ENCODE data around the gene ADAP2.
"Not testable (repeated sequence)": the region's sequence is repeated elsewhere in the genome, so short reads cannot be mapped to it uniquely, and the experiment has no call there.

Gene ADAP2

GRCh38 chr17:30920683-30921543 lies 832 bp upstream of the ADAP2 start:
- peaks cover 39% of the 10 kb centered on the region for H3K27me3 ChIP-seq (ENCODE audit: insufficient read depth, low read length)
- no peaks in the 10 kb centered on the region for H3K9me3 ChIP-seq (ENCODE audit: low read length)
- H3K4me3 ChIP-seq (ENCODE audit: low read length): no peak overlapping the region
- H3K4me1 ChIP-seq (ENCODE audit: insufficient read depth, low read length): peaks cover 13% of the 10 kb centered on the region
- H3K36me3 ChIP-seq (ENCODE audit: insufficient read depth, low read length): no peaks in the 10 kb centered on the region
- no peak overlapping the region for H2AFZ ChIP-seq (ENCODE audit: low read depth, low read length)

GRCh38 chr17:30922235-30923030 lies 688 bp downstream of the ADAP2 start:
- Histone ChIP-seq H3K36me3 (ENCODE audit: insufficient read depth, low read length) (no peaks in the 10 kb centered on the region), H3K4me3 (ENCODE audit: low read length) (peak overlapping the region; percentile 22), H2AFZ (ENCODE audit: low read depth, low read length) (peak overlapping the region; percentile 48), H3K4me1 (ENCODE audit: insufficient read depth, low read length) (peaks cover 13% of the 10 kb centered on the region), H3K27me3 (ENCODE audit: insufficient read depth, low read length) (peaks cover 39% of the 10 kb centered on the region), H3K9me3 (ENCODE audit: low read length) (no peaks in the 10 kb centered on the region)

GRCh38 chr17:30924341-30924740 lies 2.6 kb downstream of the ADAP2 start:
- Histone ChIP-seq H3K9me3 (ENCODE audit: low read length) (no peaks in the 10 kb centered on the region), H3K4me3 (ENCODE audit: low read length) (no peak overlapping the region), H3K36me3 (ENCODE audit: insufficient read depth, low read length) (no peaks in the 10 kb centered on the region), H3K4me1 (ENCODE audit: insufficient read depth, low read length) (peaks cover 13% of the 10 kb centered on the region), H2AFZ (ENCODE audit: low read depth, low read length) (no peak overlapping the region), H3K27me3 (ENCODE audit: insufficient read depth, low read length) (peaks cover 39% of the 10 kb centered on the region)

GRCh38 chr17:30926516-30926915 lies 4.8 kb downstream of the ADAP2 start:
- H3K36me3 ChIP-seq (ENCODE audit: insufficient read depth, low read length): no peaks in the 10 kb centered on the region
- H3K27me3 ChIP-seq (ENCODE audit: insufficient read depth, low read length): peaks cover 28% of the 10 kb centered on the region

GRCh38 chr17:30927756-30928155 lies 6.0 kb downstream of the ADAP2 start:
- Histone ChIP-seq H3K36me3 (ENCODE audit: insufficient read depth, low read length) (no peaks in the 10 kb centered on the region), H3K27me3 (ENCODE audit: insufficient read depth, low read length) (peaks cover 16% of the 10 kb centered on the region)

More at GRCh38 chr17:30926516-30926915, 4.8 kb downstream of the ADAP2 start:
- Histone ChIP-seq H3K4me3 (ENCODE audit: low read length) (no peak overlapping the region), H3K9me3 (ENCODE audit: low read length) (no peaks in the 10 kb centered on the region), H2AFZ (ENCODE audit: low read depth, low read length) (no peak overlapping the region), H3K4me1 (ENCODE audit: insufficient read depth, low read length) (peaks cover 5% of the 10 kb centered on the region)

GRCh38 chr17:30928584-30928983 lies 6.8 kb downstream of the ADAP2 start:
- Histone ChIP-seq H3K4me1 (ENCODE audit: insufficient read depth, low read length) (no peaks in the 10 kb centered on the region), H3K9me3 (ENCODE audit: low read length) (no peaks in the 10 kb centered on the region), H3K36me3 (ENCODE audit: insufficient read depth, low read length) (no peaks in the 10 kb centered on the region), H3K4me3 (ENCODE audit: low read length) (no peak overlapping the region), H2AFZ (ENCODE audit: low read depth, low read length) (no peak overlapping the region), H3K27me3 (ENCODE audit: insufficient read depth, low read length) (peaks cover 9% of the 10 kb centered on the region)

More at GRCh38 chr17:30927756-30928155, 6.0 kb downstream of the ADAP2 start:
- H2AFZ ChIP-seq (ENCODE audit: low read depth, low read length): no peak overlapping the region
- no peaks in the 10 kb centered on the region for H3K4me1 ChIP-seq (ENCODE audit: insufficient read depth, low read length)
- no peaks in the 10 kb centered on the region for H3K9me3 ChIP-seq (ENCODE audit: low read length)
- H3K4me3 ChIP-seq (ENCODE audit: low read length): no peak overlapping the region

GRCh38 chr17:30929081-30929633 lies 7.4 kb downstream of the ADAP2 start:
- Histone ChIP-seq H3K27me3 (ENCODE audit: insufficient read depth, low read length) (peaks cover 4% of the 10 kb centered on the region), H3K36me3 (ENCODE audit: insufficient read depth, low read length) (no peaks in the 10 kb centered on the region), H3K4me3 (ENCODE audit: low read length) (no peak overlapping the region), H2AFZ (ENCODE audit: low read depth, low read length) (no peak overlapping the region), H3K9me3 (ENCODE audit: low read length) (no peaks in the 10 kb centered on the region), H3K4me1 (ENCODE audit: insufficient read depth, low read length) (no peaks in the 10 kb centered on the region)

- H3K9me3 ChIP-seq (ENCODE audit: low read length); H2AFZ ChIP-seq (ENCODE audit: low read depth, low read length); H3K4me3 ChIP-seq (ENCODE audit: low read length); H3K36me3 ChIP-seq (ENCODE audit: insufficient read depth, low read length); H3K27me3 ChIP-seq (ENCODE audit: insufficient read depth, low read length); H3K4me1 ChIP-seq (ENCODE audit: insufficient read depth, low read length): not testable (repeated sequence)
Observed at GRCh38 chr17:30929861-30930260, 8.1 kb downstream of the ADAP2 start.

- no peaks in the 10 kb centered on the region for H3K36me3 ChIP-seq (ENCODE audit: insufficient read depth, low read length)
- peaks cover under 1% of the 10 kb centered on the region for H3K27me3 ChIP-seq (ENCODE audit: insufficient read depth, low read length)
- no peaks in the 10 kb centered on the region for H3K4me1 ChIP-seq (ENCODE audit: insufficient read depth, low read length)
- H3K9me3 ChIP-seq (ENCODE audit: low read length): no peaks in the 10 kb centered on the region
- H2AFZ ChIP-seq (ENCODE audit: low read depth, low read length): no peak overlapping the region
- H3K4me3 ChIP-seq (ENCODE audit: low read length): no peak overlapping the region
Observed at GRCh38 chr17:30930495-30930894, 8.8 kb downstream of the ADAP2 start.

GRCh38 chr17:30931582-30931981 lies 9.8 kb downstream of the ADAP2 start:
- H3K4me3 ChIP-seq (ENCODE audit: low read length); H3K27me3 ChIP-seq (ENCODE audit: insufficient read depth, low read length); H3K9me3 ChIP-seq (ENCODE audit: low read length); H3K36me3 ChIP-seq (ENCODE audit: insufficient read depth, low read length); H3K4me1 ChIP-seq (ENCODE audit: insufficient read depth, low read length); H2AFZ ChIP-seq (ENCODE audit: low read depth, low read length): not testable (repeated sequence)

- Histone ChIP-seq H3K4me3 (ENCODE audit: low read length) (no peak overlapping the region), H2AFZ (ENCODE audit: low read depth, low read length) (no peak overlapping the region), H3K36me3 (ENCODE audit: insufficient read depth, low read length) (no peaks in the 10 kb centered on the region), H3K4me1 (ENCODE audit: insufficient read depth, low read length) (no peaks in the 10 kb centered on the region), H3K27me3 (ENCODE audit: insufficient read depth, low read length) (peaks cover 2% of the 10 kb centered on the region), H3K9me3 (ENCODE audit: low read length) (no peaks in the 10 kb centered on the region)
Observed at GRCh38 chr17:30933966-30934365, 12.2 kb downstream of the ADAP2 start.

GRCh38 chr17:30939051-30939689 lies 17.4 kb downstream of the ADAP2 start:
- Histone ChIP-seq H3K4me1 (ENCODE audit: insufficient read depth, low read length) (no peaks in the 10 kb centered on the region), H3K36me3 (ENCODE audit: insufficient read depth, low read length) (no peaks in the 10 kb centered on the region), H3K4me3 (ENCODE audit: low read length) (no peak overlapping the region), H3K27me3 (ENCODE audit: insufficient read depth, low read length) (peaks cover 2% of the 10 kb centered on the region), H2AFZ (ENCODE audit: low read depth, low read length) (no peak overlapping the region), H3K9me3 (ENCODE audit: low read length) (no peaks in the 10 kb centered on the region)

All from neuron (in vitro differentiated cells).